HG02973 (cell line): ENCODE results near the gene NEFH.
"Not testable (repeated sequence)": the region's sequence is repeated elsewhere in the genome, so short reads cannot be mapped to it uniquely, and the experiment has no call there.

Experiments used
- ATAC-seq: cut with Tn5 transposase; IDR thresholded peaks from one replicate; pipeline ENCODE4 v1.9.1; 2021; ENCODE audit warnings: moderate library complexity; ENCODE audit not compliant: unreplicated experiment

Gene NEFH, protein sequence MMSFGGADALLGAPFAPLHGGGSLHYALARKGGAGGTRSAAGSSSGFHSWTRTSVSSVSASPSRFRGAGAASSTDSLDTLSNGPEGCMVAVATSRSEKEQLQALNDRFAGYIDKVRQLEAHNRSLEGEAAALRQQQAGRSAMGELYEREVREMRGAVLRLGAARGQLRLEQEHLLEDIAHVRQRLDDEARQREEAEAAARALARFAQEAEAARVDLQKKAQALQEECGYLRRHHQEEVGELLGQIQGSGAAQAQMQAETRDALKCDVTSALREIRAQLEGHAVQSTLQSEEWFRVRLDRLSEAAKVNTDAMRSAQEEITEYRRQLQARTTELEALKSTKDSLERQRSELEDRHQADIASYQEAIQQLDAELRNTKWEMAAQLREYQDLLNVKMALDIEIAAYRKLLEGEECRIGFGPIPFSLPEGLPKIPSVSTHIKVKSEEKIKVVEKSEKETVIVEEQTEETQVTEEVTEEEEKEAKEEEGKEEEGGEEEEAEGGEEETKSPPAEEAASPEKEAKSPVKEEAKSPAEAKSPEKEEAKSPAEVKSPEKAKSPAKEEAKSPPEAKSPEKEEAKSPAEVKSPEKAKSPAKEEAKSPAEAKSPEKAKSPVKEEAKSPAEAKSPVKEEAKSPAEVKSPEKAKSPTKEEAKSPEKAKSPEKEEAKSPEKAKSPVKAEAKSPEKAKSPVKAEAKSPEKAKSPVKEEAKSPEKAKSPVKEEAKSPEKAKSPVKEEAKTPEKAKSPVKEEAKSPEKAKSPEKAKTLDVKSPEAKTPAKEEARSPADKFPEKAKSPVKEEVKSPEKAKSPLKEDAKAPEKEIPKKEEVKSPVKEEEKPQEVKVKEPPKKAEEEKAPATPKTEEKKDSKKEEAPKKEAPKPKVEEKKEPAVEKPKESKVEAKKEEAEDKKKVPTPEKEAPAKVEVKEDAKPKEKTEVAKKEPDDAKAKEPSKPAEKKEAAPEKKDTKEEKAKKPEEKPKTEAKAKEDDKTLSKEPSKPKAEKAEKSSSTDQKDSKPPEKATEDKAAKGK

GRCh38 chr22:29479417-29480261, at the start of gene NEFH:
Gene NEFH, plus strand, starts transcription at chr22:29480218. Its CDS starts 45 bp downstream, at chr22:29480263.
- no peak for ATAC-seq

- ATAC-seq: no peak
Observed at GRCh38 chr22:29431986-29432385, 48.0 kb upstream of the NEFH start.

- no peak for ATAC-seq
Observed at GRCh38 chr22:29433856-29434255, 46.2 kb upstream of the NEFH start.

DNA sequence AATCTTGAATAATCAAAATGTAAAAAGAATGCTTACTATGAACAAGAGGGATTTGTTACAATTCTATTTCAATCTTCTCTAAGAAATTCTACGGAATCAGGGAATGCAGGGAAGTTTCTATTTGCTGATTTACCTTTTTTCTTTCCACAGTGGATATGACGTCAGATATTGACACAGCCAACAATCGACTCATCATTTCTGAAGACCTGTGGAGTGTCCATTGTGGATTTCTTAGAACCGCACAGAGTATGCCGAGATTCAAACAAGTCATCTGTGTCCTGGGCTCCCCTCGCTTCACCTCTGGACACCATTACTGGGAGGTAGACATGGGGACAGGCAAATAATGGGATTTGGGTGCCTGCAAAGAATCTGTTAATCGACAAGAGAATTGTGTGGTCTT, 45.7 kb upstream of the NEFH start:
- ATAC-seq: no peak

GRCh38 chr22:29435236-29436136, 44.5 kb upstream of the NEFH start:
- no peak for ATAC-seq

GRCh38 chr22:29438283-29438682, 41.7 kb upstream of the NEFH start, which contains the start of gene RFPL1:
Gene RFPL1, plus strand, starts transcription at chr22:29438583.
- not testable (repeated sequence) for ATAC-seq

- no peak for ATAC-seq
Observed at GRCh38 chr22:29442976-29443375, 37.0 kb upstream of the NEFH start.

- no peak for ATAC-seq
Observed at GRCh38 chr22:29443452-29443851, 36.6 kb upstream of the NEFH start.

GRCh38 chr22:29443861-29444792, 35.9 kb upstream of the NEFH start:
- ATAC-seq: no peak

DNA sequence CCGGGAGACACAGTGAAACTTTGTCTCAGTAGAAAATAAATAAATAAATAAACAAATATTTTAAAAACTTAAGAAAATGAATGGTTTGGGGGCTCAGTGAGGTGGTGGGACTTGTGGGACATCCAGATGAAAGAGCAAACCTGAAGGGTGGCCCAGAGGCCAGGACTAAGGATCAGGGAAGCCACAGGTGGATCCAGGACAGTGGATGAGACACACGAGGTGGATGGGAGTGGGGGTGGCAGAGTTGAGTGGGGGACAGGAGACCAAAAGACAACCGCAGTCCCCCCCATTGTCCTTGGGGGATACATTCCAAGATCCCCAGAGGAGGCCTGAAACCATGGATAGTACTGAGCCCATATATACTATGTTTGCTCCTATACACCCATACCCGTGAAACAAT, 34.5 kb upstream of the NEFH start:
- no peak for ATAC-seq

- ATAC-seq: no peak
Observed at GRCh38 chr22:29447906-29448305, 32.1 kb upstream of the NEFH start.

DNA sequence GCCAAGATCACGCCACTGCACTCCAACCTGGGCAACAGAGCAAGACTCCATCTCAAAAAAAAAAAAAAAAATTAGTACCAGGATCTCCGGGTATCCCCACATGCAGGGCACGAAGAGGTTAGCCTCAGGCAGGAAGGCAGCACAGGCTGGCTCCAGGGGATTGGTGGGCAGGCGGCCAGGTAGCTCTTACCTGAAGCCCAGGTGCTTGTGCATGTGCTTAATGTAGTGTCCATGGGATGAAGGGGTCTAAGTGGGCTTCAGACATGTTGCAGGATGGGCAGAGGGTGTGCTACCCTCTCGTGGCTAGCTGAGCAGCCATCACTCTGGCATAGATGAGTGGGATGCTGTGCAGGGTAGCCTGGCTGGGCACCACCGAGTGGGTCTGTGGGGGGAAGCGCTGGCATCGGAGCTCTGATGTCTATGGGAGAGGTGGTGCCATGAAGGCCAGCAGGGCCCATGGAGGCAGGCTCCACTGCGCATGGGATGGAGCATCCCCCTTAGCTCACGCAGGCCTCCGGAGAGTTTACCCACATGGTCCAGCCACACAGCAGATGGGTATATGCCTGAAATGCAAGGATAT, 30.6 kb upstream of the NEFH start:
- no peak for ATAC-seq

GRCh38 chr22:29450222-29450621, 29.8 kb upstream of the NEFH start:
- no peak for ATAC-seq

DNA sequence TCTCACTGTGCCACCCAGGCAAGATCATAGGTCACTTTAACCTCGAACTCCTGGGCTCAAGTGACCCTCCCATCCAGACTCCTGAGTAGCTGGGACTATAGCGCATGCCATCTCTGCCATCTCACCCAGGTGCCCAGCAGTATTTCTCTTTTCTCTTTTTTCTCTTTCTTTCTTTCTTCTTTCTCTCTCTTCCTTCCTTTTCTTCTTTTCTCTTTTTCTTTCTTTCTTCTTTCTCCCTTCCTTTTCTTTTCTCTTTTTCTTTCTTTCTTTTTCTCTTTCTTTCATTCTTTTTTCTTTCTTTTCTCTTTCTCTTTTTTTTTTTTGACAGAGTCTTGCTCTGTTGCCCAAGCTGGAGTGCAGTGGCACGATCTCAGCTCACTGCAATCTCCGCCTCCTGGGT, 28.2 kb upstream of the NEFH start:
- no peak for ATAC-seq

DNA sequence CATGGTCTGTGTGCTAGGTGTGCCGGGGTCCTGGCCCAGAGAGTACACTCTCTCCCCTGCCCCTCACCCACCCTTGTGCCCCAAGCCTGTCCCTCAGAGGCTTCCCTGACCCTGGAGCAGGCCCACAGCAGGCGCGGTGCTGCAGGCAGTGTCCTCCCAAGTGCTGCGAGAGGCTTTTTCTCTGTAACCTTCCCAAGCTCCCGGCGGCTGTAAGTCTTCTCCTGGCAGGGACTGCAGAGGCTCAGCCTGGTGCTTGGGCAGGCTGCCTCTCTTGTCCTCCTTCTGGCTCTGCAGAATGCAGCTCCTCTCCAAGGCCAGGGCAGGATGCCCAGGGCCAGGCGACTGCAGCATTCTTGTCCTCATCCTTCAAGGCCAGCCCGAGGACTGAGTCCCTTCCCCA, 25.7 kb upstream of the NEFH start:
- ATAC-seq: no peak

DNA sequence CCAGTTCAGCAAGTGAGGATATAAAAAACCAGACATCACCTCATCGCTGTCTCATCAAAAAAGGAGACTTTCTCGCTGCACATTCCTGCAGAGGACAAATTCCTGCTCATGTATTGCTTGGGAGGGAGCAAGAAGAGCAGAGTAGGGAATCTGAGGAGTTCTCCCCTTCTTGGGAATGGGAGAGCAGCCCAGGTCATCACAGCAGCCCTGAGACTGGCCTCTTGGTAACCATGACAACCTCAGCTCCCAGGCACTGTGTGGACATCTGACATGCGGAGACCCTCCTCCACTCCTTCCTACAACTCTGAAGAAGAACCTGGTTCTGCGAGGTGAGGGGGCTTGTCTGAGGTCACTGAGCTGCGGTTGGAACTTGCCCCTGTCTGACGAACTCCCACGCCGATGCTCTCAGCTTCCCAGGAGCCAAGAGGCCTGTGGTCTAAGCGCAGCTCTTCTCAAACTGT, 23.8 kb upstream of the NEFH start:
- no peak for ATAC-seq

DNA sequence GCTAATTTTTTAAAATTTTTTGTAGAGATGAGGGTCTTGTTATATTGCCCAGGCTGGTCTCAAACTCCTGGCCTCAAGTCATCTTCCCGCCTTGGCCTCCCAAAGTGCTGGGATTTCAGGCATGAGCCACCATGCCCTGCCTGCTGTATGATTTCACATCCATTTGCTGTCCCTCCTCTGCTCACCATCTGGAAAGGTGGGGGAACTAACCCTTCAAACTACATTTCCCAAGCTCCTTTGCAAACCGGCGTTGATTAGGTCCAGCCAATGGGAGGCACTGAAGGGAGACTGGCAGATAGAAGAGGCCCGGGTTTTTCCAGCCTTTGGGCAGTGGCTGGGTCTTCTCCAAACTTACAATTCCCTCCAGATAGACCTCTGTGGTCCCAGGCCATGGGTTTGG, 22.3 kb upstream of the NEFH start:
- ATAC-seq: no peak

- no peak for ATAC-seq
Observed at GRCh38 chr22:29458551-29458950, 21.5 kb upstream of the NEFH start.
